GM18498 (cell line): Measurements from ENCODE around the gene RITA1.
A peak's percentile ranks its signal among the peaks of the same experiment; 100 is the strongest.

Experiments used
- ATAC-seq: cut with Tn5 transposase; IDR thresholded peaks from one replicate; pipeline ENCODE4 v1.9.1; 2021; ENCODE audit warnings: mild to moderate bottlenecking, moderate library complexity; ENCODE audit not compliant: unreplicated experiment

RITA1 gene

GRCh38 chr12:113173081-113173698 lies 12.3 kb upstream of the RITA1 start:
- peak; percentile 66 for ATAC-seq

GRCh38 chr12:113174461-113175384 lies 10.8 kb upstream of the RITA1 start:
- peak; percentile 55 for ATAC-seq

- ATAC-seq: no peak
Observed at GRCh38 chr12:113179023-113179422, 6.5 kb upstream of the RITA1 start.

GRCh38 chr12:113180333-113180732 lies 5.2 kb upstream of the RITA1 start:
- ATAC-seq: no peak

GRCh38 chr12:113181975-113182374 lies 3.5 kb upstream of the RITA1 start:
- ATAC-seq: no peak

GRCh38 chr12:113183030-113183589 lies 2.4 kb upstream of the RITA1 start:
- no peak for ATAC-seq

- ATAC-seq: peak; percentile 58
Observed at GRCh38 chr12:113184098-113184899, 1.2 kb upstream of the RITA1 start.

GRCh38 chr12:113184900-113185179 lies 681 bp upstream of the RITA1 start:
- ATAC-seq: peak; percentile 80

- no peak for ATAC-seq
Observed at GRCh38 chr12:113186033-113186365, 478 bp downstream of the RITA1 start.

- ATAC-seq: no peak
Observed at GRCh38 chr12:113186666-113187325, 1.3 kb downstream of the RITA1 start.

- ATAC-seq: no peak
Observed at GRCh38 chr12:113189361-113189760, 3.8 kb downstream of the RITA1 start.

GRCh38 chr12:113190761-113191160 lies 5.2 kb downstream of the RITA1 start:
- no peak for ATAC-seq

GRCh38 chr12:113191227-113191626 lies 5.7 kb downstream of the RITA1 start:
- ATAC-seq: no peak

GRCh38 chr12:113194971-113195391 lies 9.5 kb downstream of the RITA1 start:
- ATAC-seq: no peak

- ATAC-seq: no peak
Observed at GRCh38 chr12:113195598-113195997, 10.1 kb downstream of the RITA1 start.

- no peak for ATAC-seq
Observed at GRCh38 chr12:113196582-113196981, 11.1 kb downstream of the RITA1 start.

- ATAC-seq: peak; percentile 74
Observed at GRCh38 chr12:113196990-113197389, 11.5 kb downstream of the RITA1 start.

GRCh38 chr12:113197518-113198077 lies 12.1 kb downstream of the RITA1 start:
- no peak for ATAC-seq

GRCh38 chr12:113198296-113198695 lies 12.8 kb downstream of the RITA1 start:
- no peak for ATAC-seq

- no peak for ATAC-seq
Observed at GRCh38 chr12:113200021-113200797, 14.7 kb downstream of the RITA1 start.
